GM12873 (cell line): ENCODE data around the gene NR6A1.

ENCODE experiments used
- TF ChIP-seq, protein P1 (sequence below): IDR thresholded peaks from 2 replicates; pipeline ENCODE4 v1.5.1; 2012; ENCODE audit warnings: low read depth, mild to moderate bottlenecking, moderate library complexity, low read length, control low read depth; ENCODE audit not compliant: insufficient read depth; ENCODE audit errors: missing control alignments

NR6A1 gene

DNA sequence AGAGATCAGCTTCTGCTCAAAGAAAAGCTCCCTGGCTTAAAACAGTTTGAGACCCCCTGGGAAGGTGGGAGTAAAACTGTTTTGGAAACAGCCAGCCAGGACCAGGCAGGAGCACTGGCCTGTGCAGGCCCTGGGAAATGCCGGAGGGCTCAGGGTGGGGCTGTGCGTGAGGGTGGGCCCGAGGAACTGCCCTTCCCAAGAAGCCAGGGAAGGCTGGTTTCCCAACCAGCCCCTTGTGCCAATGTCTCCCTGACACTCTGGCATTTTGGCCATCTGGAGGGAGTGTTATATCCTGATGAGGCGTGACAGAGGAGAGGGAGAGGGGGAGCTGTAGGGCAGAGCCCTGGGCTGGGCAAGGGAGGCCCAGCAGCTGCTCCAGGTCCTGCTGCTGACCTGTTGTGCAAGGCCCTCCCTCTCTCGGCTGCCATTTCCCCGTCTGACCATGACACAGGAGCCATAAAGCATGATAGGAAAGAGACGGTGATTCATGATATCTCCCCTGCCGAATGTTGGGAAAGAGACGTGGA, 22.0 kb upstream of the NR6A1 start:
- TF ChIP-seq, protein P1, sequence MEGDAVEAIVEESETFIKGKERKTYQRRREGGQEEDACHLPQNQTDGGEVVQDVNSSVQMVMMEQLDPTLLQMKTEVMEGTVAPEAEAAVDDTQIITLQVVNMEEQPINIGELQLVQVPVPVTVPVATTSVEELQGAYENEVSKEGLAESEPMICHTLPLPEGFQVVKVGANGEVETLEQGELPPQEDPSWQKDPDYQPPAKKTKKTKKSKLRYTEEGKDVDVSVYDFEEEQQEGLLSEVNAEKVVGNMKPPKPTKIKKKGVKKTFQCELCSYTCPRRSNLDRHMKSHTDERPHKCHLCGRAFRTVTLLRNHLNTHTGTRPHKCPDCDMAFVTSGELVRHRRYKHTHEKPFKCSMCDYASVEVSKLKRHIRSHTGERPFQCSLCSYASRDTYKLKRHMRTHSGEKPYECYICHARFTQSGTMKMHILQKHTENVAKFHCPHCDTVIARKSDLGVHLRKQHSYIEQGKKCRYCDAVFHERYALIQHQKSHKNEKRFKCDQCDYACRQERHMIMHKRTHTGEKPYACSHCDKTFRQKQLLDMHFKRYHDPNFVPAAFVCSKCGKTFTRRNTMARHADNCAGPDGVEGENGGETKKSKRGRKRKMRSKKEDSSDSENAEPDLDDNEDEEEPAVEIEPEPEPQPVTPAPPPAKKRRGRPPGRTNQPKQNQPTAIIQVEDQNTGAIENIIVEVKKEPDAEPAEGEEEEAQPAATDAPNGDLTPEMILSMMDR: no peak

DNA sequence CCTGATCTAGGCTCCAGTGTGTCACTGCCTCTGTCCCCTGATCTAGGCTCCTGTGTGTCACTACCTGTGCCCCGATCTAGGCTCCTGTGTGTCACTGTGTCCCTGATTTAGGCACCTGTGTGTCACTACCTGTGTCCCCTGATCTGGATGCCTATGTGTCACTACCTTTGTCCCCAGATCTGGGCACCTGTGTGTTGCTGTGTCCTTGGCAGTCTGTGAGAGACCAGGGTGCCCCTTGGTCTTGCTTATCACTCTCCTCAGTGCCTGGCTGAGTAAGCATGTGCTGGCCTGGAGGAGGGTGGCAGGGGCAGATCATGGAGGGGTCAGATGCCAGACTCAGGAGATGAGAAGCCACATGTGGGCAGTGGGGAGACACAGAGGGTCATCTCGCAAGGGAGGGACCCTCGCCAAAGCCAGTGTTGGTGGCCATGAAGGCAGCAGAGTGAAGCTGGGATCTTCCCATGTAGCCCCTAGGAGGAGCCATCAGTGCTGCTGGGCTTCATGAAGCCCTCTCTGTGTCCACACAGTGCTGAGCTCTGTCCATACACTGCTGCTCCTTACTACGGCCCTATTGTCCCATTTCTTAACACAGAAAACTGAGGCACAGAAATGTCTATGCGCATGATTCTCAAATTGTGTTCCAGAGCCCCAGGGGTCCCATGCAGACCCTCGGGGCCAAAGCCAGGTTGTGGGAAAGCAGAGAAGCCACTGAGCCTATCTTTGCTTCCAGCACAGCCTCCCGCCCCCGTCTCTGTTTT, 21.3 kb upstream of the NR6A1 start:
- TF ChIP-seq, protein P1: no peak

DNA sequence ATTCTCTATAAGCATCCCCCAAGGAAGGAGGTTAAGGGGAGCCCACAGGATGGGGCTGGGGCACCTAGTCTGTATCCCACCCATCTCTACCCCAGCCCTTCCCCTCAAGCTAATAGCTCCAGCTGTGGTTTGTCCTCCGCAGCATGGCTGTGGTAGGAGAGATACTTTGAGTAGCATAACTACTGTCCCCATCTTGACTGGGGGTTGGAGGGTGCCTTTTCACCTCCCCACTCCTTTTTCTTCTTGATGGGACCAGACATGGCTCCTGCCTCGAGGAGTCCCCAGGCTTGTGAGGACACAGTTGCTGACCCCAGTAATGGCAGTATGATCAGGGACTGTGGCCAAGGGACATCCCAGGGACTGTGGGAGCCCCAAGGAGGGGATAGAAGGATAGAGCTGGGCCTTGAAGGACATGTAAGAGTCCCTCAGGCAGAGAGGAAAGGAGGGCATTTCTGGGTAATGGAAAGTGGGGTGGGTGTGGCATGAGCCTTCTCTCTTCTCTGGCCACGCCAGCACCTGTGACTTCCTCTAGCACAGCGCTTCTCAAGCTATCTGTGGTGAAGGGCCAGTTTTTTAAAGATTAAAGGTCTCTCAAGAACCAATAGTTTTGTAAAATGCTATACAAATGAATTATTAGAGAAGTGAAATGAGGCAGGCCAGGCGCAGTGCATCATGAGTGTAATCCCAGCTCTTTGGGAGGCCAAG, 19.8 kb upstream of the NR6A1 start:
- TF ChIP-seq, protein P1: no peak

DNA sequence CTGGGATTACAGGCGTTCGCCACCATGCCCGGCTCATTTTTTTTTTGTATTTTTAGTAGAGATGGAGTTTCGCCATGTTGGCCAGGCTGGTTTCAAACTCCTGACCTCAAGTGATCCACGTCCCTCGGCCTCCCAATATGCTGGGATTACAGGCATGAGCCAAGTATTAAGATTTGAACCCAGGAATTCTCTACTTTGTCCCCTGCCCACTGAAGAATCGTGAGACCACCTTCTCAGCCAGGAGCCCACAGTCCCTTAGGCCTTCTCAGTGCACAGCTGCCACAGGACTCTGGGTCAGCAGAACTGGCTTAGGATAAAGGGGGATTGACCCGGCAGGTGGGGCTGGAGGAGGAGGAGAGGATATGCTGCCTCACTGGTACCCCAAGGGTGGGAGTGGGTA, 19.2 kb upstream of the NR6A1 start:
- TF ChIP-seq, protein P1: no peak

DNA sequence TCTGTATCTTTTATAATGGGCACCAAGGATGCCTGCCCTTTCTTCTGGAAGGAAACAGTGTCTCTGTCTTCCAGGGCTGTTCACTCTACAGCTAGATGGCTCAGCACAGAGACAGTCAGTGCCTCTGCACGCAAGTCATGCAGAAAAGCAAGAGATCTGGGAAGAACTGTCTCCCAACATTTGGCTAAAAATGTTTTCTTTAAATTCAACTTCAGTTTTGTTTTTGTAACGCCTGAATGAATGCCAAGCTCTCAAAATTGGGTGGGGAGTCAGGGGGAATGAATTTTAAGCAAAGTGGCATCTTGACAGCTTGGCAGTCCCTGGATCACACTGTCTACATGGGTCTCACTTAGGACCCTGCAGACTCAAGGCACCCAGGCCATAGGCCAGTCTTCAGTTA, 18.4 kb upstream of the NR6A1 start:
- TF ChIP-seq, protein P1: no peak

DNA sequence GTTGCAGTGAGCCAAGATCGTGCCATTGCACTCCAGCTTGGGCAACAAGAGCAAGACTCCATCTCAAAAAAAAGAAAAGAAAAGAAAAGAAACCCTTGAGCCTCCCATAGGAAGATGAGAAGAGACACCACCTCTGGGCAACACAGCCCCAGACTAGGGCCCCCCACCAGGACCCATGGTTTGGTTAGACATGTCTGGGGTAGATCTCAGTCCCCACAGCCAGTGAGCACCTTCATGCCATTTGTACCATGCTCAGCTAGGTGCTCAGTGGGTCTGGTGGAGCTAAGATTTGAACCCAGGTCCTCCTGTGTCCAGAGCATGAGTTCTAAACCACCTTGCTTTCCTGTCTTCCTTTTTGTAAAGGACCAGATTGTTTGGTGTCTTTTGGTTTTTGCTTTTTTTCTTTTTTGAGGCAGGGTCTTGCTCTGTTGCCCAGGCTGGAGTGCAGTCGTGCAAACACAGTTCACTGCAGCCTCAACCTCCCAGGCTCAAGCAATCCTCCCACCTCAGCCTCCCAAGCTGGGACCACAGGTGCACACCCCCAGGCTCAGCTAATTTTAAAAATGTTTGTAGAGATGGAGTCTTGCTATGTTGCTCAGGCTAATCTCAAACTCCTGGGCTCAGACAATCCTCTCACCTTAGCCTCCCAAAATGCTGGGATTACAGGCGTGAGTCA, 17.6 kb upstream of the NR6A1 start:
- TF ChIP-seq, protein P1: no peak
